IMR-90 (cell line): Measurements from ENCODE around the gene PDE6A. TPM values are rescaled to one million over a fixed set of nuclear protein-coding genes. Genes with fewer than 3 reads are reported as not detected.
A peak's percentile ranks its signal among the peaks of the same experiment; 100 is the strongest.

Source experiments
- ATAC-seq: fragments of 200-7000 bp; cut with Tn5 transposase; 2 replicates; pipeline ENCODE4 v1.9.1; 2020; ENCODE audit warnings: low read depth, mild to moderate bottlenecking, moderate library complexity
- BruUV-seq: library from RNA; stranded (reverse); fragments of 400-500 nt; replicated peaks from 2 replicates; lab custom pipeline; 2021; lab: Mats Ljungman, UMichigan
- CTCF ChIA-PET: fragments of 300-600 bp; formaldehyde crosslinking; extraction: SDS; loops from one replicate; lab custom pipeline; 2021; ENCODE audit warnings: antibody characterized with exemption; lab: Yijun Ruan, JAX
- POLR2A ChIA-PET: fragments of 300-600 bp; sonication (Branson Sonifier 250); formaldehyde crosslinking; loops from one replicate; lab custom pipeline; 2022; ENCODE audit warnings: antibody characterized with exemption; ENCODE audit not compliant: unreplicated experiment; lab: Charles Lee
- DNase-seq: peaks from one replicate; pipeline ENCODE4 v3.0.0; 2013
- H2AFZ ChIP-seq: replicated peaks from 2 replicates; pipeline ENCODE3; 2013; ENCODE audit warnings: low read length, mild to moderate bottlenecking; ENCODE audit not compliant: poor library complexity
- H2AK5ac ChIP-seq: 2 replicates; pipeline ENCODE4 v1.6.1; 2013; ENCODE audit warnings: low read depth, low read length, inconsistent platforms
- H2AK9ac ChIP-seq: replicated peaks from 2 replicates; pipeline ENCODE3; 2013; ENCODE audit warnings: mild to moderate bottlenecking, low read depth, low read length, moderate library complexity; ENCODE audit not compliant: poor library complexity
- H2BK120ac ChIP-seq: 2 replicates; pipeline ENCODE4 v1.6.1; 2013; ENCODE audit warnings: low read depth, low read length, inconsistent platforms
- H2BK15ac ChIP-seq: 3 replicates; pipeline ENCODE4 v1.6.1; 2013; ENCODE audit warnings: low read depth, low read length, inconsistent platforms
- H2BK20ac ChIP-seq: 2 replicates; pipeline ENCODE4 v1.6.1; 2013; ENCODE audit warnings: low read depth, mild to moderate bottlenecking, inconsistent platforms, low read length, moderate library complexity
- H2BK5ac ChIP-seq: 2 replicates; pipeline ENCODE4 v1.6.1; 2013; ENCODE audit warnings: mild to moderate bottlenecking, low read depth, low read length, inconsistent platforms; ENCODE audit not compliant: poor library complexity, severe bottlenecking
- H3K14ac ChIP-seq: replicated peaks from 2 replicates; pipeline ENCODE4 v1.6.1; 2013; ENCODE audit warnings: low read depth, low read length, inconsistent platforms
- H3K18ac ChIP-seq: 2 replicates; pipeline ENCODE4 v1.6.1; 2013; ENCODE audit warnings: low read depth, low read length, control low read depth
- H3K23ac ChIP-seq: 2 replicates; pipeline ENCODE4 v1.6.1; 2013; ENCODE audit warnings: low read depth, low read length, inconsistent platforms
- H3K27ac ChIP-seq: 2 replicates; pipeline ENCODE4 v1.5.1; 2013; ENCODE audit warnings: mild to moderate bottlenecking, control low read depth, low read length; ENCODE audit not compliant: insufficient read depth
- H3K27me3 ChIP-seq: 2 replicates; pipeline ENCODE4 v1.6.1; 2013; ENCODE audit warnings: low read length; ENCODE audit not compliant: control insufficient read depth, insufficient read depth
- H3K36me3 ChIP-seq: 2 replicates; pipeline ENCODE4 v1.6.1; 2013; ENCODE audit warnings: low read length, mixed read lengths; ENCODE audit not compliant: control insufficient read depth, insufficient read depth
- H3K4ac ChIP-seq: 2 replicates; pipeline ENCODE4 v1.6.1; 2013; ENCODE audit warnings: low read depth, low read length, inconsistent platforms
- H3K4me1 ChIP-seq: 2 replicates; pipeline ENCODE4 v1.6.1; 2013; ENCODE audit warnings: low read length, mixed read lengths; ENCODE audit not compliant: control insufficient read depth, insufficient read depth
- H3K4me2 ChIP-seq: 2 replicates; pipeline ENCODE4 v1.6.1; 2013; ENCODE audit warnings: low read depth, mild to moderate bottlenecking, control low read depth, low read length, moderate library complexity
- H3K4me3 ChIP-seq: 2 replicates; pipeline ENCODE4 v1.5.1; 2013; ENCODE audit warnings: low read depth, mild to moderate bottlenecking, control low read depth, low read length, moderate library complexity; ENCODE audit not compliant: insufficient read depth
- H3K56ac ChIP-seq: 2 replicates; pipeline ENCODE4 v1.6.1; 2013; ENCODE audit warnings: low read length, inconsistent platforms; ENCODE audit not compliant: insufficient read depth; ENCODE audit errors: extremely low read depth
- H3K79me1 ChIP-seq, 2 experiments: 2 replicates each; pipeline ENCODE4 v1.6.1; 2013; ENCODE audit warnings: low read length in 2 of 2, inconsistent platforms in 1 of 2, low read depth in 1 of 2
- H3K9ac ChIP-seq: 2 replicates; pipeline ENCODE4 v1.6.1; 2013; ENCODE audit warnings: low read depth, low read length, control low read depth
- H3K9me1 ChIP-seq: 2 replicates; pipeline ENCODE4 v1.6.1; 2013; ENCODE audit warnings: low read length, inconsistent platforms; ENCODE audit not compliant: insufficient read depth
- H3K9me3 ChIP-seq: 2 replicates; pipeline ENCODE4 v1.6.1; 2013; ENCODE audit warnings: low read length; ENCODE audit not compliant: control insufficient read depth, insufficient read depth
- H4K20me1 ChIP-seq: 2 replicates; pipeline ENCODE4 v1.6.1; 2013; ENCODE audit warnings: low read length, inconsistent platforms; ENCODE audit not compliant: insufficient read depth
- H4K5ac ChIP-seq: 2 replicates; pipeline ENCODE4 v1.6.1; 2013; ENCODE audit warnings: mild to moderate bottlenecking, low read depth, low read length, control low read depth
- H4K8ac ChIP-seq, 2 experiments: 2 replicates each; pipeline ENCODE4 v1.6.1; 2013; ENCODE audit warnings: low read depth in 2 of 2, low read length in 2 of 2, control low read depth in 1 of 2, inconsistent platforms in 1 of 2
- H4K91ac ChIP-seq: 2 replicates; pipeline ENCODE4 v1.6.1; 2013; ENCODE audit warnings: low read depth, low read length, inconsistent platforms; ENCODE audit not compliant: insufficient read depth
- CEBPB ChIP-seq: IDR thresholded peaks from 2 replicates; pipeline ENCODE4 v1.6.1; 2012; ENCODE audit warnings: low read depth, low read length, improper control_type of control experiment
- CHD1 ChIP-seq: IDR thresholded peaks from 2 replicates; pipeline ENCODE4 v1.6.1; 2012; ENCODE audit warnings: low read depth, low read length, improper control_type of control experiment
- FOS ChIP-seq: fragments of 150-350 bp; IDR thresholded peaks from 2 replicates; pipeline ENCODE4 v1.6.1; 2016; ENCODE audit warnings: low read depth, low read length
- MAFK ChIP-seq: IDR thresholded peaks from 2 replicates; pipeline ENCODE4 v1.6.1; 2012; ENCODE audit warnings: low read depth, low read length, improper control_type of control experiment
- MAZ ChIP-seq: IDR thresholded peaks from 2 replicates; pipeline ENCODE4 v1.6.1; 2012; ENCODE audit warnings: low read depth, mild to moderate bottlenecking, low read length, improper control_type of control experiment, moderate library complexity, borderline replicate concordance
- MXI1 ChIP-seq: IDR thresholded peaks from 2 replicates; pipeline ENCODE4 v1.6.1; 2012; ENCODE audit warnings: low read depth, mild to moderate bottlenecking, low read length, moderate library complexity, borderline replicate concordance
- POLR2A ChIP-seq: IDR thresholded peaks from 2 replicates; pipeline ENCODE4 v1.6.1; 2012; ENCODE audit warnings: mild to moderate bottlenecking, low read depth, low read length
- RAD21 ChIP-seq: IDR thresholded peaks from 2 replicates; pipeline ENCODE4 v1.6.1; 2012; ENCODE audit warnings: low read length, improper control_type of control experiment
- RCOR1 ChIP-seq: IDR thresholded peaks from 2 replicates; pipeline ENCODE4 v1.6.1; 2012; ENCODE audit warnings: mild to moderate bottlenecking, low read length, improper control_type of control experiment; ENCODE audit not compliant: insufficient replicate concordance
- RFX5 ChIP-seq: IDR thresholded peaks from 2 replicates; pipeline ENCODE4 v1.8.0; 2012; ENCODE audit warnings: low read depth, mild to moderate bottlenecking, low read length, moderate library complexity
- WGBS, 2 experiments: methylation state at CpG; one replicate each; pipeline versions ENCODE4 v1.1.5 to v1.1.7; 2013; ENCODE audit warnings: missing lambda C conversion rate in 2 of 2; ENCODE audit not compliant: insufficient read length in 1 of 2; ENCODE audit errors: extremely low coverage in 2 of 2; 5-methylcytosine and 5-hydroxymethylcytosine counted together
- dilution Hi-C: fragments of 300-500 bp; cut with HindIII; formaldehyde crosslinking; loops from one replicate; pipeline ENCODE4 v1.14.3; 2018; ENCODE audit warnings: low sequenced_read_pairs; ENCODE audit not compliant: unreplicated experiment
- in situ Hi-C: fragments of 300-500 bp; cut with MboI; formaldehyde crosslinking; loops from 3 replicates; pipeline ENCODE4 v1.14.3; 2019; ENCODE audit warnings: low sequenced_read_pairs, inconsistent platforms, mixed read lengths
- intact Hi-C: fragments of 100-400 bp; cut with micrococcal nuclease; formaldehyde crosslinking; loops from 2 replicates; pipeline ENCODE4 v1.10.0; 2022
- polyA plus RNA-seq, 3 experiments: library from polyadenylated mRNA; depleted of rRNA; stranded (reverse); fragments of >200 nt; gene quantifications; 2 replicates each; pipeline ENCODE4 v1.2.3, GENCODE V29; 2012; ENCODE audit warnings: low replicate concordance in 1 of 3
- total RNA-seq: library from RNA; depleted of rRNA; stranded (reverse); fragments of >200 nt; gene quantifications from 2 replicates; pipeline ENCODE4 v1.2.3, GENCODE V29; 2012
- TF ChIP-seq, protein P1 (sequence below): fragments of 150-350 bp; IDR thresholded peaks from 2 replicates; pipeline ENCODE4 v1.6.1; 2017; ENCODE audit warnings: mild to moderate bottlenecking, antibody characterized with exemption, low read length, low read depth
- TF ChIP-seq, protein P2 (sequence below): fragments of 150-350 bp; IDR thresholded peaks from 2 replicates; pipeline ENCODE4 v1.6.1; 2016; ENCODE audit warnings: low read depth, mild to moderate bottlenecking, low read length, moderate library complexity, borderline replicate concordance

Gene PDE6A
- total and polyA plus RNA-seq, 2 of the 4 experiments (the other 2 are of a cell fraction) = not detected

DNA sequence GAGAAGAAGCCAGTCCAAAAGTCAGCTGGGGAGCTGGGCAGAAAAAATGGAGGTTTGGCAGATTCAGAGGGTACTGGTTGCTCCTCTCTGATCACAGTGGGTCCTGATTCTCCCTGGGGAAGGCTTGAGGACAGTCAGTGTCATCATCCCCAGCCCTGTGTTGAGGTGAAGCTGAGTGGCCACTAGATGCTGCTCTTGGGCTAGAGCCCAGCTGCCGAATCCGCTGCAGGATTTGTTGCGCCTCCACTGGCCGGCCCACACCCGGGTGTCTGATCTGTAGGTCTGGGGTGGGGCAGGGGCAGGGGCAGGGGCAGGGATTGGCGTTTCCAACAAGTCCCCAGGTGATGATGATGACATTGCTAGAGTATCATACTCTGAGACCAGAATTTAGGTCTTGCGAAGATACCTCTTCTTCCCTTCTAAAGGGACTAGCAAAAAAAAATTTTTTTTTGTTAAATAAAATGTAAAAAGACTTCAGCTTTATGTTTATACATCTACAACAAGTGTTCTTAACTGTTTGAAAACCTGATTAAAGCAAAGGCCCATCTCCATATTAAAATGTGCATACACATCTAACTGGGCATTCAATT lies 106.8 kb downstream of the PDE6A start (continued):
- TF ChIP-seq, protein P1, sequence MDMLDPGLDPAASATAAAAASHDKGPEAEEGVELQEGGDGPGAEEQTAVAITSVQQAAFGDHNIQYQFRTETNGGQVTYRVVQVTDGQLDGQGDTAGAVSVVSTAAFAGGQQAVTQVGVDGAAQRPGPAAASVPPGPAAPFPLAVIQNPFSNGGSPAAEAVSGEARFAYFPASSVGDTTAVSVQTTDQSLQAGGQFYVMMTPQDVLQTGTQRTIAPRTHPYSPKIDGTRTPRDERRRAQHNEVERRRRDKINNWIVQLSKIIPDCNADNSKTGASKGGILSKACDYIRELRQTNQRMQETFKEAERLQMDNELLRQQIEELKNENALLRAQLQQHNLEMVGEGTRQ = no peak
- TF ChIP-seq RAD21 (peak; percentile 91), CHD1 (no peak)

DNA sequence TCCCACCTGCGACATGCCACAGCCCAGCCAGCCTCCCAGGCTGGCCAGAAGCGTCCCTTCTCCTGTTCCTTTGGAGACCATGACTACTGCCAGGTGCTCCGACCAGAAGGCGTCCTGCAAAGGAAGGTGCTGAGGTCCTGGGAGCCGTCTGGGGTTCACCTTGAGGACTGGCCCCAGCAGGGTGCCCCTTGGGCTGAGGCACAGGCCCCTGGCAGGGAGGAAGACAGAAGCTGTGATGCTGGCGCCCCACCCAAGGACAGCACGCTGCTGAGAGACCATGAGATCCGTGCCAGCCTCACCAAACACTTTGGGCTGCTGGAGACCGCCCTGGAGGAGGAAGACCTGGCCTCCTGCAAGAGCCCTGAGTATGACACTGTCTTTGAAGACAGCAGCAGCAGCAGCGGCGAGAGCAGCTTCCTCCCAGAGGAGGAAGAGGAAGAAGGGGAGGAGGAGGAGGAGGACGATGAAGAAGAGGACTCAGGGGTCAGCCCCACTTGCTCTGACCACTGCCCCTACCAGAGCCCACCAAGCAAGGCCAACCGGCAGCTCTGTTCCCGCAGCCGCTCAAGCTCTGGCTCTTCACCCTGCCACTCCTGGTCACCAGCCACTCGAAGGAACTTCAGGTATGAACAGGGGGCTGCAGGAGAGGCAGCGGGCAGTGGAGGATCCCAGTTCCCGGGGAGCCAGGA lies 108.0 kb downstream of the PDE6A start:
- intact Hi-C loops = loop anchor here (1.0 to 10.0 kb wide), 5 partner anchors 17 to 598 kb away; no protein-coding TSS in a partner anchor
- BruUV-seq = no TSS peak
- Histone ChIP-seq H4K5ac (no peak overlapping the region), H4K91ac (no peak overlapping the region), H3K4ac (no peak overlapping the region), H3K23ac (no peak overlapping the region), H3K27me3 (peaks cover 7% of the 10 kb centered on the region; the same call in 1 of the 2 replicates), H2BK15ac (no peak overlapping the region), H3K4me3 (no peak overlapping the region), H4K20me1 (no peaks in the 10 kb centered on the region), H3K56ac (no peak overlapping the region), H3K18ac (no peak overlapping the region), H2BK5ac (no peak overlapping the region), H3K9me1 (no peaks in the 10 kb centered on the region), H3K14ac (no peak overlapping the region), H3K27ac (no peak overlapping the region), H3K9ac (no peak overlapping the region), H3K36me3 (no peaks in the 10 kb centered on the region), H3K4me2 (no peak overlapping the region), H2AK5ac (no peak overlapping the region), H2BK20ac (no peak overlapping the region), H2BK120ac (no peak overlapping the region), H3K9me3 (no peaks in the 10 kb centered on the region), H3K4me1 (peaks cover 3% of the 10 kb centered on the region; the same call in 1 of the 2 replicates), H4K8ac (no peak overlapping the region), H2AK9ac (no peak overlapping the region), H3K79me1 (no peaks in the 10 kb centered on the region), H2AFZ (no peak overlapping the region)
- WGBS, 2 experiments = 77% methylated on average over 10 of the region's 18 CpGs; no CpG with 5 or more reads in 1 of the 2 experiments
- ChIA-PET POLR2A (no interaction called here), CTCF (interaction anchor here (3.9 to 6.2 kb wide), 3 partner anchors 16 to 155 kb away, joined by 23 to 63 read pairs (median 30); no protein-coding TSS in a partner anchor)
- ATAC-seq (no peak), DNase-seq (no peak)
- dilution Hi-C loops = no loop called here
- in situ Hi-C loops = loop anchor here (5.0 to 25.0 kb wide), 3 partner anchors 151 to 601 kb away; partner anchors contain the start of gene RPS14
- TF ChIP-seq, protein P1 = no peak
- no peak for TF ChIP-seq POLR2A
- TF ChIP-seq CEBPB = no peak
- TF ChIP-seq RCOR1 = no peak
- TF ChIP-seq MAFK = no peak
- TF ChIP-seq, protein P2, sequence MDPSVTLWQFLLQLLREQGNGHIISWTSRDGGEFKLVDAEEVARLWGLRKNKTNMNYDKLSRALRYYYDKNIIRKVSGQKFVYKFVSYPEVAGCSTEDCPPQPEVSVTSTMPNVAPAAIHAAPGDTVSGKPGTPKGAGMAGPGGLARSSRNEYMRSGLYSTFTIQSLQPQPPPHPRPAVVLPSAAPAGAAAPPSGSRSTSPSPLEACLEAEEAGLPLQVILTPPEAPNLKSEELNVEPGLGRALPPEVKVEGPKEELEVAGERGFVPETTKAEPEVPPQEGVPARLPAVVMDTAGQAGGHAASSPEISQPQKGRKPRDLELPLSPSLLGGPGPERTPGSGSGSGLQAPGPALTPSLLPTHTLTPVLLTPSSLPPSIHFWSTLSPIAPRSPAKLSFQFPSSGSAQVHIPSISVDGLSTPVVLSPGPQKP = no peak
- TF ChIP-seq RFX5 = no peak
- no peak for TF ChIP-seq FOS
- no peak for TF ChIP-seq MAZ
- TF ChIP-seq MXI1 = no peak
- TF ChIP-seq RAD21 = no peak
